K562 (cell line): ENCODE data around the gene JMJD1C. TPM values are rescaled to one million over a fixed set of nuclear protein-coding genes. Genes with fewer than 3 reads are reported as not detected.

Experiments
- BACH1 ChIP-seq: fragments of 200-800 bp; sonication (Bioruptor generic); IDR thresholded peaks from 2 replicates; pipeline ENCODE4 v1.6.1; 2016; ENCODE audit warnings: missing genetic modification characterization, missing compliant biosample characterization
- CXXC5 ChIP-seq: fragments of 250-450 bp; sonication (Bioruptor Pico); IDR thresholded peaks from 2 replicates; pipeline ENCODE4 v1.8.0; 2022; ENCODE audit warnings: inconsistent platforms, mild to moderate bottlenecking, moderate library complexity
- ELK3 ChIP-seq: fragments of 450-650 bp; formaldehyde crosslinking; IDR thresholded peaks from 2 replicates; pipeline ENCODE4 v1.4.0; 2020; ENCODE audit warnings: mild to moderate bottlenecking
- EWSR1 ChIP-seq: fragments of 450-650 bp; IDR thresholded peaks from 2 replicates; pipeline ENCODE4 v1.6.1; 2018; ENCODE audit warnings: borderline replicate concordance, mild to moderate bottlenecking, low read depth, moderate library complexity; ENCODE audit not compliant: partially characterized antibody
- HBP1 ChIP-seq: fragments of 450-650 bp; formaldehyde crosslinking; IDR thresholded peaks from 2 replicates; pipeline ENCODE4 v1.4.0; 2022; ENCODE audit warnings: missing genetic modification characterization
- MXD1 ChIP-seq: fragments of 250-450 bp; sonication (Bioruptor Pico); IDR thresholded peaks from 2 replicates; pipeline ENCODE4 v1.8.0; 2021; ENCODE audit warnings: borderline replicate concordance, mild to moderate bottlenecking, moderate library complexity; ENCODE audit not compliant: poor library complexity, severe bottlenecking
- NBN ChIP-seq: fragments of 450-650 bp; IDR thresholded peaks from 2 replicates; pipeline ENCODE4 v1.6.1; 2016; ENCODE audit warnings: low read depth, mild to moderate bottlenecking
- RBM17 ChIP-seq: fragments of 200-400 bp; formaldehyde crosslinking; IDR thresholded peaks from 2 replicates; pipeline ENCODE4 v1.6.1; 2017; ENCODE audit warnings: low read depth, mild to moderate bottlenecking, low read length, borderline replicate concordance
- RBM22 ChIP-seq: fragments of 200-400 bp; formaldehyde crosslinking; IDR thresholded peaks from 2 replicates; pipeline ENCODE4 v1.6.1; 2018; ENCODE audit warnings: low read length, low read depth; ENCODE audit not compliant: poor library complexity, severe bottlenecking
- RERE ChIP-seq: sonication (generic); formaldehyde crosslinking; IDR thresholded peaks from 2 replicates; pipeline ENCODE4 v1.8.0; 2023; ENCODE audit warnings: missing genetic modification reagents, mild to moderate bottlenecking, borderline replicate concordance
- SPI1 ChIP-seq: IDR thresholded peaks from 2 replicates; pipeline ENCODE4 v1.6.1; 2011; ENCODE audit warnings: low read depth, low read length, control low read depth, borderline replicate concordance
- ZBTB7A ChIP-seq: IDR thresholded peaks from 2 replicates; pipeline ENCODE4 v1.6.1; 2011; ENCODE audit warnings: low read depth, mild to moderate bottlenecking, low read length, moderate library complexity, borderline replicate concordance; ENCODE audit not compliant: control insufficient read depth
- ZEB2 ChIP-seq: fragments of 450-650 bp; IDR thresholded peaks from 2 replicates; pipeline ENCODE4 v1.6.1; 2016
- ZNF134 ChIP-seq: fragments of 250-450 bp; sonication (Bioruptor Pico); conservative IDR thresholded peaks from 2 replicates; pipeline ENCODE4 v1.4.0; 2020
- polyA plus RNA-seq, 8 experiments: library from polyadenylated mRNA; depleted of rRNA in 4 of 8; stranded (reverse) in 5 of 8; unstranded in 3 of 8; fragments of >200 nt; fragmentation: Nextera tagmentation in 2 of 8; fragmentation: Illumina TruSeq in 1 of 8; extraction: Ambion mirVana in 2 of 8; extraction: Trizol in 1 of 8; gene quantifications; 2 replicates each; pipeline versions ENCODE4 v1.2.1 to v1.2.3, GENCODE V29; 2011 to 2014; ENCODE audit warnings: inconsistent platforms in 1 of 8, missing spikeins in 1 of 8
- total RNA-seq, 7 experiments: library from RNA; depleted of rRNA in 6 of 7; stranded (reverse); fragments of >200 nt in 6 of 7; fragmentation: Illumina TruSeq in 2 of 7; extraction: Trizol in 2 of 7; gene quantifications; 2 replicates each; pipeline versions ENCODE4 v1.2.1 to v1.2.3, GENCODE V29; 2011 to 2021; ENCODE audit warnings: low replicate concordance in 1 of 7

JMJD1C gene
- total and polyA plus RNA-seq, 9 of the 15 experiments (the other 6 are each of a cell fraction or from before 2014, with no cell fraction given), result 25.3 to 68.0 (median 47.2) TPM

GRCh38 chr10:63133821-63134557 is 331.8 kb downstream of the JMJD1C start (continued):
- TF ChIP-seq ELK3 (CRISPR knock-in tag), result no peak
- no peak for TF ChIP-seq NBN
- no peak for TF ChIP-seq ZNF134 (CRISPR knock-in tag)
- peak; percentile 69; the same call in 1 of the 2 replicates for TF ChIP-seq SPI1
- TF ChIP-seq RERE (CRISPR knock-in tag), result no peak
- no peak for TF ChIP-seq MXD1 (CRISPR knock-in tag)
- no peak for TF ChIP-seq CXXC5
- TF ChIP-seq RBM22, result no peak
- peak; percentile 18; the same call in 1 of the 2 replicates for TF ChIP-seq ZBTB7A
- 0 out of 2 replicates have a peak, but pooled peaks have one; percentile 6 for TF ChIP-seq ZEB2
- no peak for TF ChIP-seq RBM17
- no peak for TF ChIP-seq BACH1 (tag)
- TF ChIP-seq HBP1, result no peak
- no peak for TF ChIP-seq EWSR1
